B cell (primary cell): ENCODE results near the gene PFKP. TPM values are rescaled to one million over a fixed set of nuclear protein-coding genes. Genes with fewer than 3 reads are reported as not detected.

Experiments
- ATAC-seq: fragments of 200-7000 bp; cut with Tn5 transposase; one replicate; pipeline ENCODE4 v1.10.0; 2021; ENCODE audit warnings: low read depth, mild to moderate bottlenecking, moderate number of reproducible peaks, moderate library complexity
- CTCF ChIA-PET: fragments of 350-600 bp; sonication (Branson Sonifier 250); formaldehyde crosslinking; loops from one replicate; lab custom pipeline; 2021; ENCODE audit warnings: antibody characterized with exemption, inconsistent platforms; lab: Charles Lee
- POLR2A ChIA-PET: fragments of 350-600 bp; sonication (Branson Sonifier 250); formaldehyde crosslinking; loops from one replicate; lab custom pipeline; 2021; ENCODE audit warnings: antibody characterized with exemption; lab: Charles Lee
- DNase-seq: peaks from one replicate; pipeline ENCODE4 v3.0.0; 2013
- H2AFZ ChIP-seq: 2 replicates; pipeline ENCODE4 v1.6.1; 2012; ENCODE audit warnings: mild to moderate bottlenecking, low read depth, low read length; ENCODE audit not compliant: insufficient read depth, poor library complexity, severe bottlenecking
- H3K27ac ChIP-seq, 2 donors: 1 replicate in 1 of 2; 2 replicates in 1 of 2; pipeline ENCODE4 v1.5.1; 2012 to 2013; ENCODE audit warnings: low read length in 2 of 2, mild to moderate bottlenecking in 2 of 2, moderate library complexity in 1 of 2
- H3K27me3 ChIP-seq, 4 experiments: fragments of 200-600 bp in 1 of 4; sonication (generic) in 1 of 4; replicated peaks in 1 of 4; 1 replicate in 2 of 4; 2 replicates in 2 of 4; pipeline versions ENCODE4 v1.6.1 to v1.7.0; 2013 to 2016; ENCODE audit warnings: low read length in 3 of 4, mild to moderate bottlenecking in 2 of 4, mixed read lengths in 1 of 4, moderate library complexity in 1 of 4; ENCODE audit not compliant: insufficient read depth in 4 of 4, control insufficient read depth in 3 of 4; ENCODE audit errors: control extremely low read depth in 1 of 4
- H3K36me3 ChIP-seq, 2 experiments: replicated peaks in 1 of 2; 1 replicate in 1 of 2; 2 replicates in 1 of 2; pipeline versions ENCODE4 v1.6.1 to v1.7.1; 2013; ENCODE audit warnings: low read length in 1 of 2; ENCODE audit not compliant: insufficient read depth in 2 of 2, control insufficient read depth in 1 of 2; ENCODE audit errors: control extremely low read depth in 1 of 2, extremely low read depth in 1 of 2
- H3K4me1 ChIP-seq, 2 donors: fragments of 200-600 bp in 1 of 2; sonication (generic) in 1 of 2; 1 replicate in 1 of 2; 2 replicates in 1 of 2; pipeline versions ENCODE4 v1.5.1 to v1.6.1; 2013 to 2017; ENCODE audit warnings: low read length in 2 of 2; ENCODE audit not compliant: control insufficient read depth in 2 of 2, insufficient read depth in 2 of 2
- H3K4me2 ChIP-seq: replicated peaks from 2 replicates; pipeline ENCODE3; 2012; ENCODE audit warnings: mild to moderate bottlenecking, low read depth, low read length; ENCODE audit not compliant: poor library complexity, severe bottlenecking
- H3K4me3 ChIP-seq, 5 experiments: fragments of 200-600 bp in 1 of 5; sonication (generic) in 1 of 5; 1 replicate in 3 of 5; 2 replicates in 2 of 5; pipeline versions ENCODE4 v1.5.1 to v1.7.0; 2011 to 2016; ENCODE audit warnings: low read length in 4 of 5, mild to moderate bottlenecking in 4 of 5, low read depth in 2 of 5, control low read depth in 1 of 5, moderate library complexity in 1 of 5; ENCODE audit not compliant: insufficient read depth in 1 of 5; ENCODE audit errors: control extremely low read depth in 1 of 5, extremely low read depth in 1 of 5
- H3K79me2 ChIP-seq: fragments of 200-600 bp; sonication (generic); one replicate; pipeline ENCODE4 v1.6.0; 2016; ENCODE audit warnings: low read length; ENCODE audit not compliant: control insufficient read depth, insufficient read depth
- H3K9ac ChIP-seq: fragments of 200-600 bp; sonication (generic); 2 replicates; pipeline ENCODE4 v1.6.1; 2017; ENCODE audit warnings: mild to moderate bottlenecking, low read length, moderate library complexity
- H3K9me3 ChIP-seq, 3 donors: one replicate each; pipeline versions ENCODE4 v1.6.1 to v1.7.1; 2013; ENCODE audit warnings: low read length in 2 of 3; ENCODE audit not compliant: control insufficient read depth in 2 of 3, insufficient read depth in 1 of 3; ENCODE audit errors: control extremely low read depth in 1 of 3
- H4K20me1 ChIP-seq: 2 replicates; pipeline ENCODE4 v1.6.0; 2012; ENCODE audit warnings: mild to moderate bottlenecking, low read length; ENCODE audit not compliant: insufficient read depth, control insufficient read depth, poor library complexity, severe bottlenecking
- H3K27ac Mint-ChIP-seq: one replicate; pipeline ENCODE4 v1.8.0; 2021; ENCODE audit warnings: mixed read lengths
- H3K27me3 Mint-ChIP-seq: one replicate; pipeline ENCODE4 v1.8.0; 2021; ENCODE audit warnings: mixed read lengths
- H3K4me1 Mint-ChIP-seq: one replicate; pipeline ENCODE4 v1.8.0; 2021; ENCODE audit warnings: mixed read lengths
- H3K4me3 Mint-ChIP-seq: one replicate; pipeline ENCODE4 v1.8.0; 2021; ENCODE audit warnings: mixed read lengths
- H3K9me3 Mint-ChIP-seq: one replicate; pipeline ENCODE4 v1.8.0; 2022; ENCODE audit warnings: mixed read lengths; ENCODE audit not compliant: insufficient read depth
- EZH2 ChIP-seq: IDR thresholded peaks from 2 replicates; pipeline ENCODE4 v1.6.1; 2012; ENCODE audit warnings: borderline replicate concordance, low read depth, mild to moderate bottlenecking, moderate library complexity, low read length; ENCODE audit not compliant: insufficient read depth, poor library complexity, severe bottlenecking
- WGBS: methylation state at CpG from one replicate; pipeline ENCODE4 v1.1.5; 2013; ENCODE audit warnings: missing lambda C conversion rate; ENCODE audit not compliant: insufficient coverage; 5-methylcytosine and 5-hydroxymethylcytosine counted together
- intact Hi-C: fragments of 100-400 bp; cut with micrococcal nuclease; formaldehyde crosslinking; loops from one replicate; pipeline ENCODE4 v1.10.0; 2022
- polyA plus RNA-seq: library from polyadenylated mRNA; depleted of rRNA; stranded (reverse); fragments of >200 nt; gene quantifications from 2 replicates; pipeline ENCODE4 v1.2.3, GENCODE V29; 2012
- total RNA-seq, 2 donors: library from RNA; stranded (reverse); fragments of 120-200 nt in 1 of 2; gene quantifications; 1 replicate in 1 of 2; 2 replicates in 1 of 2; pipeline versions ENCODE4 v1.2.3 to v1.2.4, GENCODE V29; 2013 to 2022
- TF ChIP-seq, protein P1 (sequence below): fragments of 200-600 bp; IDR thresholded peaks from one replicate; pipeline ENCODE4 v1.8.0; 2022; ENCODE audit warnings: antibody characterized with exemption, mild to moderate bottlenecking

The PFKP gene
- total and polyA plus RNA-seq, 2 donors (not counting 1 experiment from before 2014, with no cell fraction given) = 41.4 to 54.3 TPM

DNA sequence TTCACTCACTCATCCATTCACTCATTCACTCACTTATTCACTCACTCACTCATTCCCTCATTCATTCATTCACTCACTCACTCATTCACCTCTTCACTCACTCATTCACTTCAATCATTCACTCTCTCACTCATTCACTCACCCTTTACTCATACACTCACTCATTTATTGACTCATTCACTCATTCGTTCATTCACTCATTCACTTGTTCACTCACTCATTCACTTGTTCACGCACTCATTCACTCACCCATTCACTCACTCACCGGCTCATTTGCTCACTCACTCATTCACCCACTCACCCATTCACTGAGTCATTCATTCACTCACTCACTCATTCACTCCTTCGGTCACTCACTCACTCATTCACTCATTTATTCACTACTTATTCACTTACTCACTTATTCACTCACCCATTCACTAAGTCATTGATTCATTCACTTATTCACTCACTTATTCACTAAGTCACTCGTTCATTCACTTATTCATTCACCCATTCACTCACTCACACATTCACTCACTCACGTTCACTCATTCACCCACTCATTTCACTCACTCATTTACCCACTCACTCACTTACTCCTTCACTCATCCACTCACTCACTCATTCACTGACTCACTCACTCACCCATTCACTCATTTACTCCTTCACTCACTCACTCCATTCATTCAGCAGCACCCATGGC lies 4.7 kb upstream of the PFKP start:
- Histone ChIP-seq H3K4me3 (no peak overlapping the region), H3K9me3 (peaks cover 0 to 9% (median 0%) of the 10 kb centered on the region in 3 donors), H2AFZ (no peak overlapping the region), H3K36me3 (no peaks in the 10 kb centered on the region), H3K79me2 (no peaks in the 10 kb centered on the region), H4K20me1 (no peaks in the 10 kb centered on the region), H3K4me2 (no peak overlapping the region), H3K4me1 (peaks cover 0 to 14% of the 10 kb centered on the region in 2 donors), H3K27me3 (peaks cover 0 to 6% (median 0%) of the 10 kb centered on the region in 4 experiments), H3K27ac (no peak overlapping the region), H3K9ac (no peak overlapping the region)
- POLR2A ChIA-PET = no interaction called here
- intact Hi-C loops = no loop called here
- ATAC-seq (no peak), DNase-seq (no peak)
- Mint-ChIP-seq H3K27me3 (peaks cover 6% of the 10 kb centered on the region), H3K4me1 (peaks cover 20% of the 10 kb centered on the region), H3K9me3 (no peaks in the 10 kb centered on the region), H3K27ac (no peak overlapping the region), H3K4me3 (no peak overlapping the region)
- WGBS = 89% methylated on average over 6 of the region's 6 CpGs
- no peak for TF ChIP-seq EZH2
- TF ChIP-seq, protein P1, sequence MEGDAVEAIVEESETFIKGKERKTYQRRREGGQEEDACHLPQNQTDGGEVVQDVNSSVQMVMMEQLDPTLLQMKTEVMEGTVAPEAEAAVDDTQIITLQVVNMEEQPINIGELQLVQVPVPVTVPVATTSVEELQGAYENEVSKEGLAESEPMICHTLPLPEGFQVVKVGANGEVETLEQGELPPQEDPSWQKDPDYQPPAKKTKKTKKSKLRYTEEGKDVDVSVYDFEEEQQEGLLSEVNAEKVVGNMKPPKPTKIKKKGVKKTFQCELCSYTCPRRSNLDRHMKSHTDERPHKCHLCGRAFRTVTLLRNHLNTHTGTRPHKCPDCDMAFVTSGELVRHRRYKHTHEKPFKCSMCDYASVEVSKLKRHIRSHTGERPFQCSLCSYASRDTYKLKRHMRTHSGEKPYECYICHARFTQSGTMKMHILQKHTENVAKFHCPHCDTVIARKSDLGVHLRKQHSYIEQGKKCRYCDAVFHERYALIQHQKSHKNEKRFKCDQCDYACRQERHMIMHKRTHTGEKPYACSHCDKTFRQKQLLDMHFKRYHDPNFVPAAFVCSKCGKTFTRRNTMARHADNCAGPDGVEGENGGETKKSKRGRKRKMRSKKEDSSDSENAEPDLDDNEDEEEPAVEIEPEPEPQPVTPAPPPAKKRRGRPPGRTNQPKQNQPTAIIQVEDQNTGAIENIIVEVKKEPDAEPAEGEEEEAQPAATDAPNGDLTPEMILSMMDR = no peak
- CTCF ChIA-PET = no interaction called here

DNA sequence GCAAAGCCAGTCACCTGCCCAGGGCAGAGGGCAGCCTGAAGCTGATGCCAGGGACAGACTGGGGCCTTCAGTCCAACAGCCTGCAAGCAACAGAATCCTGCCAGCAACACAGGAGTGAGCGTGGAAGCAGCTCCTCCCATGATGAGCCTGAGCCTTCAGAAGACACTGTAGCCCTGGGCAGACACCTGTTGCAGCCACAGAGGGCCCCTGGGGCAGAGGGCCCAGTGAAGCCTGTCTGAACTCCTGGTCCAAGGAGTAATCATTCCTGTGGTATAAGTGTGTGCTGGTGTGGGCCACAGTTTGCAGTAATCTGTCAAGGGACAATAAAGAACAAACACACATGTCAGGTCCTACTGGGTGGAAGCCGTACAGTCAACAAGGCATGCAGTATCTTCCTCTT lies 2.9 kb upstream of the PFKP start:
- H3K79me2 ChIP-seq = peaks cover 4% of the 10 kb centered on the region
- no peak overlapping the region for H3K4me2 ChIP-seq
- Mint-ChIP-seq H3K27me3 (peaks cover 6% of the 10 kb centered on the region), H3K9me3 (no peaks in the 10 kb centered on the region), H3K27ac (no peak overlapping the region), H3K4me3 (no peak overlapping the region), H3K4me1 (peaks cover 26% of the 10 kb centered on the region)
- TF ChIP-seq, protein P1 = no peak
- TF ChIP-seq EZH2 = no peak
- ATAC-seq (peak; percentile 31), DNase-seq (no peak)
- POLR2A ChIA-PET = interaction anchor here (0.7 kb wide), 1 partner anchor 29 kb away, joined by 4 read pairs; no protein-coding TSS in a partner anchor
- intact Hi-C loops = no loop called here
- H3K27me3 ChIP-seq = peaks cover 0 to 8% (median 0%) of the 10 kb centered on the region in 4 experiments
- no peak overlapping the region for H3K27ac ChIP-seq
- H3K9me3 ChIP-seq = peaks cover 0 to 12% (median 0%) of the 10 kb centered on the region in 3 donors
- H3K36me3 ChIP-seq = no peaks in the 10 kb centered on the region
- peaks cover 4 to 18% of the 10 kb centered on the region in 2 donors for H3K4me1 ChIP-seq
- CTCF ChIA-PET = no interaction called here
- H3K4me3 ChIP-seq = no peak overlapping the region
- no peak overlapping the region for H2AFZ ChIP-seq
- H3K9ac ChIP-seq = no peak overlapping the region
- peaks cover 4% of the 10 kb centered on the region for H4K20me1 ChIP-seq
- 33% methylated on average over 1 of the region's 2 CpGs for WGBS
